ENCODE results near the gene FOXE1. TPM values are rescaled to one million over a fixed set of nuclear protein-coding genes. Genes with fewer than 3 reads are reported as not detected.

Gene FOXE1
- polyA plus RNA-seq, 1 donor, result not detected

GRCh38 chr9:97866300-97866699 is 13.3 kb downstream of the FOXE1 start:
- DNase-seq (ENCODE audit: low read depth), result no peak

GRCh38 chr9:97866848-97867247 is 13.8 kb downstream of the FOXE1 start:
- DNase-seq (ENCODE audit: low read depth), result no peak

GRCh38 chr9:97868859-97869258 is 15.8 kb downstream of the FOXE1 start:
- no peak for DNase-seq (ENCODE audit: low read depth)

GRCh38 chr9:97873425-97873824 is 20.4 kb downstream of the FOXE1 start:
- no peak for DNase-seq (ENCODE audit: low read depth)

DNA sequence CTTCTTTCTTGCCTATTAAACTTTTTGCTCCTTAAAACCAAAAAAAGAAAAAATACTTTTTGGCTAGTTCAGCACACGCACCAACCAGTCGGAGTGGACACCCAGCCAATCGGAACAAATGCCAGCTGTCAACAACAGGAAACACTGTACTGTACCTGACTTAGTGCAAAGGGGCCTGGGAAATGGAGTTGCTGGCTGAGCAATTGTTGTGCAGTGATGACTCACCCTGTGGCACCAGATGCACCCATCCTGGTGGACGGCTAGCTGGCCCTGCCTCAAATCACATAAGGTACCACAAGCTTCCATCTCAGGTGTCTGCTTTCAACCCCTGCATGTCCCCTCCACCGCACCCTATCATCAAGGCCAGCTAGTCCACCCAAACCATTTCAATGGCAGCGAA is 20.9 kb downstream of the FOXE1 start:
- no peak for DNase-seq (ENCODE audit: low read depth)

DNA sequence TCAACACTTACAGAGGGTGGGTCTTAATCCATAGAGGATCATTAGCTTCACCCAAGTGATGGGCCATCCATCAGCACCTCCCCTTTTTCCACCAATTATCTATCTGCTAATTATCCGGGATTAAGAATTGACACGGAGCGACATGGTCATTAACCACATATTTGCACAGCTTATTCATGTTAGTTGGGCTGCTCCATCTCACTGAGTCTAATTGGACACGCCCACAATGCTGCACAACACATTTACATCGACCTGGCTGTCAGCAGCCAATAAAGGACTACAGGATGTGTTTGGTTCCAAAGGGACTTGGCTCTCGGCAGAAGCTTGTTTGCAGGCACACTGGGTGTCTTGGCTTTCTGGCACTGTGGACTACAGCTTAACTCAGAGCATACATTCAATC is 21.6 kb downstream of the FOXE1 start:
- DNase-seq (ENCODE audit: low read depth), result no peak

DNA sequence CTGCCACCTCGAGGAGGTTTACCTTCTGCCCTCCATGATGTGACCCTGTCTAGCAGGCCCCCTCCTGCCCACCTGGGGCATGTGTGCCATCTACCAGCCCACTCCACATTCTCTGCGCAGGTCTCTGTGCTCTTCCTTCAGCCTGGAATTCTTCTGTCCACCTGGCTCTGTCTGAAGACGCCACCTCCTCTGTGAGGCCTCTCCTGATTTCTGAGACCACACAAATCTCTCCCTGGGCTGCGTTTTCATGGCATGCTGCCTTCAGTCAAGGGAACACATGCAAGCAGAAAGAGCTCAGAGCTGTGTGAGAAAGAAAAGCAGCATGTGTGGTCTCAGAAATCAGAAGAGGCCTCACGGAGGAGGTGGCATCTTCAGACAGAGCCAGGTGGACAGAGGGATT is 22.1 kb downstream of the FOXE1 start:
- no peak for DNase-seq (ENCODE audit: low read depth)

- no peak for DNase-seq (ENCODE audit: low read depth)
Measured at GRCh38 chr9:97876061-97876460, 23.0 kb downstream of the FOXE1 start.

- no peak for DNase-seq (ENCODE audit: low read depth)
Measured at GRCh38 chr9:97880336-97880735, 27.3 kb downstream of the FOXE1 start.

DNA sequence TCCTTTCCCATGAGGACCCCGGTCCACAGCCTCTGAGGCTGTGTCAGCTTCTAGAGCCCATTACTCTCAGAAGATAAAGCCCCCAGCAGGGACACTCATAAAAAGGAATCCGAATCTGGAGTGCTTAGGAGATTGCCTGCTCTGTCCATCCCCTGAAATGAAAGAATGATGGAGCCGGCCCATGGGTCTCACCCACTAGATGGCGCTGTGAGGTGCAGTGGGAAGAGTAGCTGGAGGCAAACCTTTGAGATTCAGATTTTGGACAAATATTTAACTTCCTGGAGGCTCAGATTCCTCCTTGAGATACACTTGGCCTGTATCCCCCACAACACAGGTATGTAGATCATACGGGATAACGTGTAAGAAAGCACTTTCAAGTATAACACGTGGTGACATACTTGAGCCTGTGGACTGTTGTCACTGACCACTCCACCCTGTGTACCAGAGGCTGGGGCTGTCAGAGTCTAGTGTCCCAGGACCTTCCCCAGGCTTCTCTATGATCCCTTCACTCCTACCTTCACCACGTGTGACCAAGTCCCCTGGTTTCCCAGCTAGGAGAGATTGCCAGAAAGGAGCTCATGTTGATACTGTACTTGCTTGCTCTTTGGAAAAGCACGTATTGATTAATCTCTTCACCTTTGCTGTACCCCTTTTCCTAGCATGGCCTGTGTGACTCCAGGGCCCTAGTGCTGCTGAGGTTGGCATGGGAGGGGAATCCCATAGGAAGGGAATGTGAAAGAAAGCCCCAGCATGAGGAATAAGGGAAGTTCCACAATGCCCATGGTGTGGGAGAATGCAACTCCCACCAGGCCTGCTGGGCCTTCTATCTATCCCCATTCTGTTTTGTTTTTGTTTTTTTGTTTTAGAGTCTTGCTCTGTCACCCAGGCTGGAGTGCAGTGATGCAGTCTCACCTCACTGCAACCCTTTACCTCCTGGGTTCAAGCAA is 37.2 kb downstream of the FOXE1 start:
- no peak for DNase-seq (ENCODE audit: low read depth)

DNA sequence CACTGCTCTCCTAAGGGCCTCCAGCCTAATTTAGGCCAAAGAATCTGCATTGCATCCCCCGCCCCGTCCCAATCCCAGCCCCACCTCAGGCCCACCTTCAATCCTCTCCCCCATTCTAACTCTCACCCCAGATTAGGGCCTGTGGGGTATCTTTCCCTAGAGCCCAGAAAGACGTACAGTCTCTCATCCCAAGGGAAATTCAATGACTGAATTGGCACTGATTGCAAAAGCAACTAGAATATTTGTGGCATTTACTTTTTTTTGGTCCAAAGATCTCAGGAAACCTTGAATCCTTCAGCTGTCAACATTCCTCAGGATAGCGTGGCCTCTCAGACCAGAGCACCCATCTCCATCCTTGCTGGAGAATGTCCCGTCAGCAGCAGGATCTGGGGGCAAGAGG is 38.7 kb downstream of the FOXE1 start:
- no peak for DNase-seq (ENCODE audit: low read depth)

GRCh38 chr9:97892421-97892820 is 39.4 kb downstream of the FOXE1 start:
- DNase-seq (ENCODE audit: low read depth), result no peak

DNA sequence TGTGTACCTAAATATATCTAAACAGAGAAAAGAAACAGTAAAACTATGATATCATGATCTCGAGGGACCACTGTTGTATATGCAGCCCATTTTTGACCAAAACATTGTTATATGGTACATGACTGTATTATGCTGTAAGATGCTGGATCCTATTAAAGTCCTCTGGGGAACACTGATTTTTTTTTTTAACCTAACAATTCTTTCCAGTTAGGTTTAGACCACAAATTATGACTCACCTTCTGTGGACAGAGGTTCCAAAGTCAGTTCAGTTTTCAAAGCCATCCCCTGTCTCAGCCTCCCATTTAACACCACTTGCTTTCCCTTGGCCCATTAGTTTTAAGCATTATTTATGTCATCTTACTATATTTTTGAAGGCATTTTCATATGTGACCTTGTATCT is 42.2 kb downstream of the FOXE1 start:
- DNase-seq (ENCODE audit: low read depth), result no peak

DNA sequence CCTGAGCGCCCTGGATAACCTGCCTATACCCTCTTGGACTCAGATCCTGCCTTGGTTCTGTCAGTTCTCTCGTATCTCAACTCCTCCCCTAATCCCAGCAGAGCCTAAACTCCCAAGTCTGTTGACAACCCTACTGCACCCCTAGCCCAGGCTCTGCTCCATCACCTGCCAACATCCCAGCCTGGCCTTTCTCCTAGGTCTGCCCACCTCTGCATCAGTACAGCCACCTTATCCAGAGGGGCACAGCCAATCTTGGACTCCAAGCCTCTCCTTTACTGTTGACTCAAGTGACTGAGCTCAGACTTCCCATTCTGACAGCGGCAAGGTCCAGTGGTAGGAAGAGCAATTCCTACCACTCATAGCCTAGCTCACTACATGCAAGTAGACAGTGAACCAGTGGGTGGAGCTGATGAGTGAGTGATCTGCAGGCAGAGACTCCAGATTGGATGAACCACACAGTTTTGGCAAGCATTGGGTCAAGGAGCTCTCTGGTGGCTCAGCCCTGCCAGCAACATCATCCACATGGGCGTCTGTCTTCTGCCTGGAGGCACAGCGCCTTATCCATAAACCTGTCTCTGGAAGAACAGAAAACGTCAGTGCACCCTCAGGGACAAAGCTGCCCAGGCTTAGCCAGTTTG is 42.8 kb downstream of the FOXE1 start:
- no peak for DNase-seq (ENCODE audit: low read depth)

GRCh38 chr9:97900103-97900737 is 47.2 kb downstream of the FOXE1 start:
- DNase-seq (ENCODE audit: low read depth), result no peak

- no peak for DNase-seq (ENCODE audit: low read depth)
Measured at GRCh38 chr9:97900738-97901565, 47.9 kb downstream of the FOXE1 start.

DNA sequence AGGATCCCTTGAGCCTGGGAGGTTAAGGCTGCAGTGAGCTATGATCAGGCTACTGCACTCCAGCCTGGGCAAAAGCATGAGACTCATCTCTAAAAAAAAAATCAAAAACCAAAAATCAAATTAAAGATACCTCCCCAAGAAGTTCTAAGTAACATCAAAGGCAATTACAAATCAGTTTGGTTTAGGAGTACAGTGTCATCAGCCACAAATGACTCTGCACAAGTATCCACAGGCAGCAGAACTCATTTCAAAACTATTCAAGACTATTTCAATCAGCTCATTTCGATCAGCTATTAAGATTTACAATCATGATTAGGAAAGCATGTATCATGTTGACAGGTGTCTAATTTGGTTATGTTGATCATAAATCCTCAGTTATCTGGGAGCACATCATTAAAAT is 50.2 kb downstream of the FOXE1 start:
- DNase-seq (ENCODE audit: low read depth), result no peak

GRCh38 chr9:97904725-97905124 is 51.7 kb downstream of the FOXE1 start:
- DNase-seq (ENCODE audit: low read depth), result no peak

DNA sequence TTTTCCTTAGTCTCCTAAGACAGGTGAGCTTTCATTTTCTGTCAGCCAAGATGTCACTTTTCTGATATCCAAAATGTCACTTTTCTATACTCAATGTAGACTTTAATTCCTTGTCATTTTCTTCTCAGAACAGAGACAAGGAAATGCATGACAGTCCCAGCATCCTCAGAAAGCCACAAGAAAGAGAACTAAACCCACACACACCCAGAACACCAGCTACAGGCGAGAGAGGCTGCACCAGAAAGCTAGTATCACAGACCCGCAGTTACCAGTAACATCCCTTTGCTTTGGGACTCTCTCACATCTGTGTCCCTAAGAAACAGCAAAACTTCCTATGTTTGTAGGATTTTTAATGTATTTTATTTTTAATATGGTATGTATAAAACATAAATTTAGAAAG is 52.2 kb downstream of the FOXE1 start:
- DNase-seq (ENCODE audit: low read depth), result no peak
